ENCODE results near the gene UTF1.
"Not testable (repeated sequence)": the region's sequence is repeated elsewhere in the genome, so short reads cannot be mapped to it uniquely, and the experiment has no call there.

Gene UTF1

GRCh38 chr10:133248334-133248715 lies 18.3 kb downstream of the UTF1 start:
- no peak for DNase-seq

- no peak for DNase-seq
Measured at GRCh38 chr10:133249094-133249780, 19.2 kb downstream of the UTF1 start.

GRCh38 chr10:133249975-133250754 lies 20.1 kb downstream of the UTF1 start:
- DNase-seq, result no peak

GRCh38 chr10:133251388-133252222 lies 21.6 kb downstream of the UTF1 start:
- peak; percentile 63 for DNase-seq

- no peak for DNase-seq
Measured at GRCh38 chr10:133252223-133252552, 22.2 kb downstream of the UTF1 start.

GRCh38 chr10:133253361-133253955 lies 23.4 kb downstream of the UTF1 start:
- no peak for DNase-seq

- no peak for DNase-seq
Measured at GRCh38 chr10:133254421-133255120, 24.6 kb downstream of the UTF1 start.

- no peak for DNase-seq
Measured at GRCh38 chr10:133255323-133255722, 25.3 kb downstream of the UTF1 start.

- DNase-seq, result peak; percentile 72
Measured at GRCh38 chr10:133257489-133258065, 27.6 kb downstream of the UTF1 start.

GRCh38 chr10:133258066-133258817 lies 28.2 kb downstream of the UTF1 start:
- DNase-seq, result no peak

GRCh38 chr10:133258818-133259601 lies 29.0 kb downstream of the UTF1 start:
- DNase-seq, result peak; percentile 94

GRCh38 chr10:133259602-133259989 lies 29.6 kb downstream of the UTF1 start:
- DNase-seq, result no peak

- peak; percentile 80 for DNase-seq
Measured at GRCh38 chr10:133260895-133261725, 31.1 kb downstream of the UTF1 start.

GRCh38 chr10:133261726-133262325 lies 31.8 kb downstream of the UTF1 start:
- DNase-seq, result peak; percentile 92

- no peak for DNase-seq
Measured at GRCh38 chr10:133262696-133263095, 32.7 kb downstream of the UTF1 start.

- DNase-seq, result no peak
Measured at GRCh38 chr10:133263674-133264073, 33.7 kb downstream of the UTF1 start.

- DNase-seq, result no peak
Measured at GRCh38 chr10:133264461-133264860, 34.4 kb downstream of the UTF1 start.

- not testable (repeated sequence) for DNase-seq
Measured at GRCh38 chr10:133265052-133265451, 35.0 kb downstream of the UTF1 start.
